Trophoblast cell (in vitro differentiated cells and primary cell): ENCODE results near the gene IFNA10.
"Not testable (repeated sequence)": the region's sequence is repeated elsewhere in the genome, so short reads cannot be mapped to it uniquely, and the experiment has no call there.

ENCODE experiments used
- DNase-seq, 2 donors: peaks; one replicate each; pipeline ENCODE4 v3.0.0-alpha.2; 2016
- H2AFZ ChIP-seq: 2 replicates; pipeline ENCODE4 v1.6.1; 2013; ENCODE audit warnings: low read length, moderate library complexity, mild to moderate bottlenecking; ENCODE audit not compliant: insufficient read depth, poor library complexity
- H2AK5ac ChIP-seq: 2 replicates; pipeline ENCODE4 v1.6.1; 2013; ENCODE audit warnings: mild to moderate bottlenecking, low read length
- H2BK120ac ChIP-seq: 2 replicates; pipeline ENCODE4 v1.6.1; 2013; ENCODE audit warnings: low read length, mild to moderate bottlenecking, moderate library complexity; ENCODE audit not compliant: insufficient read depth, poor library complexity
- H2BK12ac ChIP-seq: 2 replicates; pipeline ENCODE4 v1.6.1; 2013; ENCODE audit warnings: mild to moderate bottlenecking, low read length, moderate library complexity
- H2BK5ac ChIP-seq: 2 replicates; pipeline ENCODE4 v1.6.1; 2013; ENCODE audit warnings: low read length, low read depth, moderate library complexity, mild to moderate bottlenecking; ENCODE audit not compliant: poor library complexity
- H3K14ac ChIP-seq: 2 replicates; pipeline ENCODE4 v1.6.1; 2013; ENCODE audit warnings: mild to moderate bottlenecking, low read length
- H3K18ac ChIP-seq: 2 replicates; pipeline ENCODE4 v1.6.1; 2013; ENCODE audit warnings: mild to moderate bottlenecking, low read length
- H3K23ac ChIP-seq: 2 replicates; pipeline ENCODE4 v1.6.1; 2013; ENCODE audit warnings: low read length
- H3K27ac ChIP-seq: 2 replicates; pipeline ENCODE4 v1.5.1; 2013; ENCODE audit warnings: low read depth, mild to moderate bottlenecking, inconsistent platforms, low read length, moderate library complexity
- H3K27me3 ChIP-seq: 2 replicates; pipeline ENCODE4 v1.6.1; 2013; ENCODE audit warnings: inconsistent platforms, mild to moderate bottlenecking, low read length, moderate library complexity; ENCODE audit not compliant: insufficient read depth
- H3K36me3 ChIP-seq, 2 experiments: 1 replicate in 1 of 2; 2 replicates in 1 of 2; pipeline ENCODE4 v1.6.1; 2013; ENCODE audit warnings: low read length in 2 of 2, mild to moderate bottlenecking in 2 of 2, moderate library complexity in 1 of 2; ENCODE audit not compliant: insufficient read depth in 2 of 2, control insufficient read depth in 1 of 2
- H3K4ac ChIP-seq: 2 replicates; pipeline ENCODE4 v1.6.1; 2013; ENCODE audit warnings: low read depth, mild to moderate bottlenecking, low read length, moderate library complexity
- H3K4me1 ChIP-seq, 2 experiments: 1 replicate in 1 of 2; 2 replicates in 1 of 2; pipeline ENCODE4 v1.6.1; 2013; ENCODE audit warnings: low read length in 2 of 2, mild to moderate bottlenecking in 2 of 2, moderate library complexity in 1 of 2; ENCODE audit not compliant: insufficient read depth in 2 of 2, control insufficient read depth in 1 of 2
- H3K4me2 ChIP-seq: 2 replicates; pipeline ENCODE4 v1.6.1; 2013; ENCODE audit warnings: inconsistent platforms, mild to moderate bottlenecking, low read length, moderate library complexity
- H3K4me3 ChIP-seq: 2 replicates; pipeline ENCODE4 v1.5.1; 2013; ENCODE audit warnings: mild to moderate bottlenecking, low read depth, low read length, inconsistent platforms
- H3K79me1 ChIP-seq: one replicate; pipeline ENCODE4 v1.6.1; 2013; ENCODE audit warnings: low read length
- H3K79me2 ChIP-seq: 2 replicates; pipeline ENCODE4 v1.6.1; 2013; ENCODE audit warnings: low read length, mild to moderate bottlenecking; ENCODE audit not compliant: control insufficient read depth, insufficient read depth, poor library complexity
- H3K9ac ChIP-seq: 2 replicates; pipeline ENCODE4 v1.6.1; 2013; ENCODE audit warnings: mild to moderate bottlenecking, low read length
- H3K9me3 ChIP-seq: 2 replicates; pipeline ENCODE4 v1.6.1; 2013; ENCODE audit warnings: low read depth, mild to moderate bottlenecking, control low read depth, inconsistent platforms, low read length; ENCODE audit not compliant: insufficient read depth
- H4K12ac ChIP-seq: 2 replicates; pipeline ENCODE4 v1.6.1; 2013; ENCODE audit warnings: low read depth, mild to moderate bottlenecking, low read length, moderate library complexity
- H4K8ac ChIP-seq: 2 replicates; pipeline ENCODE4 v1.6.1; 2013; ENCODE audit warnings: low read depth, mild to moderate bottlenecking, low read length, moderate library complexity
- H4K91ac ChIP-seq: one replicate; pipeline ENCODE4 v1.6.1; 2013; ENCODE audit warnings: low read depth, mild to moderate bottlenecking, low read length, moderate library complexity
- WGBS: extraction: QIAGEN DNeasy Blood & Tissue Kit; methylation state at CpG from one replicate; pipeline ENCODE4 v1.1.7; 2013; ENCODE audit warnings: missing lambda C conversion rate; ENCODE audit not compliant: insufficient read length, insufficient coverage; ENCODE audit errors: extremely low coverage; 5-methylcytosine and 5-hydroxymethylcytosine counted together

Gene IFNA10

DNA sequence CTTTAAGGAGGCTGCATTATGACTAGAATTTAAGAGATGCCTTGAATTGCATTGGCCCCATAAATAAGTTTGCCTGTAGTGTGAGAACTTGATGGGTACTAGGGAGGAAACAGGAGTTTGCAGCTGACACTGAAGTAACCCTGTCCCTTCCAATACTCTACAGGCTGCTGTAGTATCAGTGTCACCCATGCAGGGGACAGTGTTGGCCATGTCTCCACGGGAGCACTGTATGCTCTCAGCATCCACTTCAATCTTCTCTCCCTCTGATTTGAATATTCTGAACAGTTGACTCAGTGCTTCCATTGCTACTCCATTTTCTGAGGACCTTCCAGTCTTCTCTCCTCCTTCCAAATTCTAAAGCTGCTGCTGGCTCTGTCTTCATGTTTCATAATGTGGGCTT is 44.2 kb upstream of the IFNA10 start:
- H3K18ac ChIP-seq: no peak overlapping the region
- WGBS: no CpG with 5 or more reads among the region's 1 CpG
- H3K27me3 ChIP-seq: no peaks in the 10 kb centered on the region
- no peak overlapping the region for H2BK120ac ChIP-seq
- no peak overlapping the region for H3K4me3 ChIP-seq
- H4K91ac ChIP-seq: no peak overlapping the region
- no peak for DNase-seq
- H3K9me3 ChIP-seq: no peaks in the 10 kb centered on the region
- H2BK12ac ChIP-seq: no peak overlapping the region
- H3K23ac ChIP-seq: no peak overlapping the region
- no peak overlapping the region for H4K8ac ChIP-seq
- no peaks in the 10 kb centered on the region for H3K79me2 ChIP-seq
- no peak overlapping the region for H3K4me2 ChIP-seq
- no peaks in the 10 kb centered on the region for H3K36me3 ChIP-seq
- no peak overlapping the region for H3K27ac ChIP-seq
- H3K79me1 ChIP-seq: no peaks in the 10 kb centered on the region
- H2AFZ ChIP-seq: no peak overlapping the region
- H3K9ac ChIP-seq: no peak overlapping the region
- H3K4ac ChIP-seq: no peak overlapping the region
- H2AK5ac ChIP-seq: no peak overlapping the region
- peaks cover 0 to 7% of the 10 kb centered on the region in 2 experiments for H3K4me1 ChIP-seq
- H3K14ac ChIP-seq: no peak overlapping the region
- H2BK5ac ChIP-seq: no peak overlapping the region
- no peak overlapping the region for H4K12ac ChIP-seq

DNA sequence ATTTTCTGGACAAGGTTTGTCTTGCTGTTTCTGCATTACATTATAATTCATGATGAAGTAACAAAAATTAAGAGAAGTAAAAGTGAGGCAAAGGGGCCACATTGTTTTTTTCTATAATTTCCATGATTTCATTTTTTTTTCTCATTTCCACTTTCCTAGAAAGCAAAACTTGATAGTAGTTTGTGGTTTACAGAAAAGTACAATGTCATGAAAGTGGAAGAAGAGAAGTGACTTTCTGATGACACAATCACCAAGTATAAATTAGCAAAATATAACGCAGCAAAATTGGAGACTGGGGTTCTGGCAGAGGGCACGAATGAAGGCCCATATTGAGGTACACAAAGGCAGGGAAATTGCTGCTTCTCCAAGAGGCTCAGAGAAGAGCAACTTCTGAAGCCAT is 37.9 kb upstream of the IFNA10 start:
- Histone ChIP-seq H3K14ac (no peak overlapping the region), H3K23ac (no peak overlapping the region), H3K36me3 (no peaks in the 10 kb centered on the region), H4K8ac (no peak overlapping the region), H3K4me3 (no peak overlapping the region), H3K79me2 (no peaks in the 10 kb centered on the region), H2BK5ac (no peak overlapping the region), H4K91ac (no peak overlapping the region), H3K27me3 (no peaks in the 10 kb centered on the region), H3K4ac (no peak overlapping the region), H3K27ac (no peak overlapping the region), H2AK5ac (no peak overlapping the region), H3K4me1 (no peaks in the 10 kb centered on the region), H3K9ac (no peak overlapping the region), H3K4me2 (no peak overlapping the region), H2BK12ac (no peak overlapping the region), H4K12ac (no peak overlapping the region), H2AFZ (no peak overlapping the region), H2BK120ac (no peak overlapping the region), H3K18ac (no peak overlapping the region), H3K79me1 (no peaks in the 10 kb centered on the region), H3K9me3 (no peaks in the 10 kb centered on the region)
- WGBS: no CpG with 5 or more reads among the region's 2 CpGs
- DNase-seq: no peak

DNA sequence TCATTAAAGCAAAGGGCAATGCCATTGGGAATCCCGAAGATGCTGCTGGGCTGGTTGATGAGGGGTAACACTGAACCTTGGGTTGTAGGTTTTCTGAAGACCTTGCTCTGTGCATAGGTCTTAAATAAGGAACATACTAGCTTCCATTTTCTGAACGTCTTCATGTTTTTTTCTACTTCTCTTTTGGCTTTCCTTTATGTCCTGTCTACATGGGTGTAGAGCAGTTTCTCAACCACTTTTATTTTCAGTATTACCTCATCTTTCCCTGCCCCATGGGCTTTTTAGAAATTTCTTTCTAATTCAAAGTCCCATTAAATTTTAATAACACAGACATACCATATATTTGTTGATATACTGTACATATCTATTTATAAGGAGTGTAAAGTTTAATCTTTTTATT is 33.0 kb upstream of the IFNA10 start, which contains the start of gene IFNA14:
Gene IFNA14 (minus strand): TSS at position 95 of the 400 bp plus-strand sequence. CDS start 70 bp downstream, at position 25.
- Histone ChIP-seq H3K27me3 (no peaks in the 10 kb centered on the region), H3K9me3 (no peaks in the 10 kb centered on the region), H2AK5ac (no peak within 1 kb of the TSS), H4K91ac (no peak within 1 kb of the TSS), H2BK12ac (no peak within 1 kb of the TSS), H2BK5ac (no peak within 1 kb of the TSS), H3K4ac (no peak within 1 kb of the TSS), H2BK120ac (no peak within 1 kb of the TSS), H3K18ac (no peak within 1 kb of the TSS), H3K4me3 (no peak within 1 kb of the TSS), H3K36me3 (no peaks in the 10 kb centered on the region), H3K79me2 (no peaks in the 10 kb centered on the region), H4K8ac (no peak within 1 kb of the TSS), H3K9ac (no peak within 1 kb of the TSS), H3K27ac (no peak within 1 kb of the TSS), H3K4me1 (no peaks in the 10 kb centered on the region), H3K4me2 (no peak within 1 kb of the TSS), H3K23ac (no peak within 1 kb of the TSS), H3K14ac (no peak within 1 kb of the TSS), H2AFZ (no peak within 1 kb of the TSS), H4K12ac (no peak within 1 kb of the TSS), H3K79me1 (no peaks in the 10 kb centered on the region)
- WGBS: no CpG with 5 or more reads among the region's 2 CpGs
- DNase-seq: no peak

DNA sequence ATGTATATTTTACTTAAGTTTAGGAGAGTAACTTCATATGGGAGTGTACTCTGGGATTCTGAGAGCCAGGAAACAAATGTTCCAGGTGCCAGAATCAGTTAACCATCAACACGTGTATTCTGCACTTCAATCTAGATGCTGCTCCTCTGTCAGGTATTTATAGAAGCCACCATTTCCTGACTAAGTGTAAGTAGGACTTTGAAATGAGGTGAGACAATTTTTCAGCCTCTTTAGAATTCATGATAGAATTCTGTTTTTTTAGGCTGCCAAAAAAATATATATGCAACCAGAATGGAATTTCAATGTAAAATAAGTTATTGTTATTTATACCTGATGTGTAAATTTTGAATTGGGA is 29.4 kb upstream of the IFNA10 start:
- H4K91ac ChIP-seq, H3K4me2 ChIP-seq, H2AFZ ChIP-seq, DNase-seq, H3K4me1 ChIP-seq, H4K8ac ChIP-seq, H2BK12ac ChIP-seq, H3K18ac ChIP-seq, H3K27ac ChIP-seq, H3K4ac ChIP-seq, H3K14ac ChIP-seq, H3K9ac ChIP-seq, H2BK120ac ChIP-seq, H3K23ac ChIP-seq, H3K27me3 ChIP-seq, H4K12ac ChIP-seq, H2AK5ac ChIP-seq, H3K36me3 ChIP-seq, H3K9me3 ChIP-seq, H3K4me3 ChIP-seq, H3K79me2 ChIP-seq, H2BK5ac ChIP-seq, H3K79me1 ChIP-seq: not testable (repeated sequence)
- WGBS: no CpG with 5 or more reads among the region's 1 CpG
